DMS53 (cell line): ENCODE results near the gene DLGAP3.
A peak's percentile ranks its signal among the peaks of the same experiment; 100 is the strongest.

Experiments used
- DNase-seq: peaks from one replicate; lab custom pipeline; 2025; lab: John Stamatoyannopoulos, UW

The DLGAP3 gene

GRCh38 chr1:34900775-34901502 lies 28.5 kb downstream of the DLGAP3 start:
- no peak for DNase-seq

DNA sequence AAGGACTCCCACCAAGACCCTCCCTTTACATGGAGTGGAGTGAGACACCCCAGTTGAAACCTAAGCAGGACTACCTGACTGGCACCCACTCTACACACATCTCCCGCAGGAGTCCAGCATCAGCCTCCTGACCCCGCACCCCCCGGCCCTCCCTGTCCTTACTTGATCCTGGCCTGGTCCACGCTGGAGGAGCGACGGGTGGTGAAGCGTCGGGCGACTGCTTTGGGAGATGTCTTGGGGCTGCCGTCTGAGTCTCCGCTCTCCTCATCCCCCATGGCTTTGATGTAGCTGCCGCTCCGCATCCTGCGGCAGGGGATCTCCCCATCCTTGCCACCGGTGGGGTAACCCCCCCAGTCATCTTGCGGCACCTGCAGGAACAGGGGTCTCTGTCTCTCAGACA lies 29.5 kb downstream of the DLGAP3 start:
- no peak for DNase-seq

- DNase-seq = no peak
Observed at GRCh38 chr1:34899471-34899870, 30.0 kb downstream of the DLGAP3 start.

- DNase-seq = no peak
Observed at GRCh38 chr1:34898330-34898761, 31.1 kb downstream of the DLGAP3 start.

- no peak for DNase-seq
Observed at GRCh38 chr1:34896612-34897011, 32.8 kb downstream of the DLGAP3 start.

DNA sequence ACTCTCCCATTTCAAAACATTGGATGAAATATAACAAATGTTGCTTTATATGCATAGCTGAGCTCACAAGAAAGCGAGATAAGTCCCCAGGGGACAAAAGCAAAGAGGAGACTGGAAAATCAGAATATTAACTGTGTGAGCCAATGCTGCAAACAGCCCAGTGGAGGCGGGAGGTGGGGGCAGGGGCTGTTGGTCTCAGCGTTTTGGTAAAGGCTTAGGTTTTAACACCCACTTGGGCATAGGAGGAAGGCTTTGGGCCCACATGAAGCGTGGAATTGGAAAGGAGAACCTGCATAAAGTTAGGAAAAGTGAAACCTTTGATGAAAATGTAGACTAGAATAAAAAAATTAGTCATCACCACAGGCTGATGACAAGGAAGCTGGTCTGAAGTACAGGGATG lies 39.7 kb downstream of the DLGAP3 start:
- no peak for DNase-seq

- DNase-seq = no peak
Observed at GRCh38 chr1:34887593-34887992, 41.9 kb downstream of the DLGAP3 start.

DNA sequence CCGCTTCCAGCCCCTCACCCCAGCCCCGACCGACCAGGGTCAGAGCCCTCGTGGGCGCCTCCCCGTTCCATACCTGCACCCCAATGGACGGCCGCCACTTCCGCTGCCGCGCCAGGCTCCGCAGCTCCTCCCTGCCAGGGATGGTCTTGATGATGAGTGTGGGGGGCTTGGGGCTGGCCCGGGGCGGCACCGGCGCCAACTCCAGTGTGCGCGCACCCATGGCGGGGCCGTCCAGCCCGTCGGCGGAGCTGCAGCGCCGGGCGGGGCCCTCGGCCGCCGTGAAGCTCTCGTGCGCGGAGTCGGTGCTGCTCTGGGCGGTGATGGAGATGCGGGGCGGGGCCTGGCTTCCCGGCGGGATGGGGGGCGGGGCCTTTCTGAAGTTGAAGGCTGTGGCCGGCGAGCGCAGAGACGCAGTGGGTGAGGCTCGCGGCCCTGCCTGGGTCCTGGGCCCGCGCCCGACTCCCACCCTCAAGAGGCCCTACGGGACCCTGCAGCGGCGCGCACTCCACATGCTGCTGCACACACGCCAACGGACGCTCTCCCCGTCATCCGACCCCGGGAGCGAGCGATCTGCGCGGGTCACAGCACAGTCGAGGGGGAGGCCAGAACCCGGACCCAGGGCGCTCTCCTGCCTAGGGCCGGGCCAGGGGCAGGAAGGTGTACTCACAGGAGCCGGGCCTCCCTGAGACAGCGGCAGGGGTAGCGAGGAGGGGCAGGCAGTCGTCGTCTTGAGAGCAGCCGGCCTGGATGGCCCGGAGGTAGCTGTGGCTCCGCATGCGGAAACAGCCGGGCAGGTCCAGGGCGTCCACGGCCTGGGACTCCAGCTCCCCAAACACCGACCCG lies 43.8 kb downstream of the DLGAP3 start:
- peak; percentile 87 for DNase-seq

- peak; percentile 64 for DNase-seq
Observed at GRCh38 chr1:34884961-34885360, 44.5 kb downstream of the DLGAP3 start.

GRCh38 chr1:34884536-34884935 lies 44.9 kb downstream of the DLGAP3 start:
- DNase-seq = no peak

- DNase-seq = peak; percentile 83
Observed at GRCh38 chr1:34879230-34879629, 50.2 kb downstream of the DLGAP3 start.

DNA sequence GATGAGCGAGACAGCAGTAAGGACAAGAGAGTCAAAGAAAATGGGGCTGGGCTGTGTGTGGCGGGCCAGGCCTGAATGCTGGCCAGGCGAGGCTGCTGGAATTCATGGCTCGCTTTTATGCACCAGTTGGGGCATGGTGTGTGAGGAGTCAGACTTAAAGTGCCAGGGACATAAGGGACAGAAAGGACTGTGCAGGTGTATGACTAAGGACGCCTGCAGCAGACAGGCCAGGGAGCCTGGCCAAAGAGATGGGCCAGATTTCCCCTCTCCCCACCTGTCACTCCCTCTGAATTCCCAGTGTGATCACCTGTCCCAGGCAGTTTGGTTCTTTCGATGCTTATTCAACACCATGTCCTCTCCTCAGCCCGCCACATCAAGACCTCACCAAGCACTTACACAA lies 53.0 kb downstream of the DLGAP3 start:
- DNase-seq = no peak

DNA sequence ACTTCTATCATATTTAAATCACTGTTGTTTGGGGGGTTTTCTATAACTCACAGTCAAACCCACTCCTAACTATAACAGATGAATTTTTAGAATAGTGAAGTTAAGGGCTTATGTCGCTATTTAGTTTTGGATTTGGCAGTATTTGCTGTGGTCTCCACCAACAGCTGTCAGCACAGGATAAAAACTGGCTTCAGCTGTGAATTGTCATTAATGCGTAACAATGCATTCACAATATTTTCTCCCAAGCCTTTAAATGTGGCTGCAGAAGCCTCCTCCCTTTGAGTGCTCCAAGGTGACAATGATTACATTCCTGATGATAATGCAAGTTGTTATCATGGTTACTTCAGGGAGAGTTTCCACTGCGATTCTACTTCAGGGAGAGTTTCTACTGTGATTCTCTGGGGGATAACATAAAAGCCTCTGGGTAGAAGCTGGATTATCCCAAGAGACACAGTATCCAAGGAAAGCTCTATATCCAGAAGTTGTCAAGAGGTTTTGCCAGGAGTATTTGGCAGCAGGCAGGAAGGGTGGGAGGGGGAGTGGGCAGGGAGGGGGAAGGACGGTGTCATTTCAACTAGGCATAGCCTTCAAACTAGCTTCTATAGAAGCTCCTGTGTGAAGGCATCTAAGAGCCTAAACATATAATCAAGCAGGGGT lies 55.0 kb downstream of the DLGAP3 start:
- no peak for DNase-seq

DNA sequence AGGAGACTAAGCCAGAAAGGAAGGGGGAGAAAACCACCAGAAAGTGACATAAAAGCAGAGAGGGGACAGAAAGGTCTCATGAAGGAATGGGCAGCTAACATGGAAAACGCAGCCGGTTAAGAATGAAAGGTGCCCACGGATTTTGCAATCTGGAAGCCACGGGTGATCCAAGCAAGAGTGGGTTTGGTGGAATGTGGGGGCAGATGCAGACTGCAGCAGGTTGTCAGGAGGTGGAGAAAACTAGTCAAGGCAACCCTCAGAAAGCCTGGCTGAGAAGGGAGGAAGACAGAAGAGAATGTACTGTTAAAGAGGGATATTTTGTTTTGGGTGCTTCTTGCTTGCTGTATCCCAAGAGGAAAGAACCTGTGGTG lies 57.3 kb downstream of the DLGAP3 start:
- DNase-seq = no peak

DNA sequence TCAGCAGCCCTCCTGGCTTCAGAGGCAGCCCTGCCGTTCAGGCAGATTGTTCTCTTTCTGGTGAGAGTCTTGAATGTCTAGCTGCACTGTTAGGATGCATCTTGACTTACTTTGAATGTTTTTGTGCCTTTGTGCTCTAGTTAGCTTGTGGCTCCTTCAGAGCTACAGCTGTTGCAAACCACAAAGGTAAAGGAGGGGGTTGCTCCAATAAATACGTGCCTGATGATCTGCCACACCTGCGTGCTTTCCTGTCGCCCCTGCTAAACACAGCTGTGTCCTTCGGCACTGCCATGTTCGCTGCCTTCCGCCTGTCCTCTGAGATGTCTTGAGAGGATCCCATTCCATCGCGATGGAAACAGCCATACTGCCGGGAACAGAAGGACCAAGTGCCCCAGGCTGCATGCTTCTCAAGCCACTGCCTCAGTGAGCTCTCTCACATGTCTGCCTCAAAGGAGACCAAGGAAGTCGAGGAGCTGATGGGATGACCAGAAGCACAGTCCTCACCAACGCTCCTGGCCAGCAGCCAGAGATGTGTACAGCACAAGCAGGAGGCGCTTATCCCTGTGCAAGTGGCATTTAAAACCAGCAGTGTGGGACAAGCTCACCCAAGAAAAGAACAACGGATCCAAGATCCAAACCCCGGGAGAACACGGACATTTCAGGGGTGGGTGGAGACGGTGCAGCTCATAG lies 57.9 kb downstream of the DLGAP3 start:
- DNase-seq = no peak

DNA sequence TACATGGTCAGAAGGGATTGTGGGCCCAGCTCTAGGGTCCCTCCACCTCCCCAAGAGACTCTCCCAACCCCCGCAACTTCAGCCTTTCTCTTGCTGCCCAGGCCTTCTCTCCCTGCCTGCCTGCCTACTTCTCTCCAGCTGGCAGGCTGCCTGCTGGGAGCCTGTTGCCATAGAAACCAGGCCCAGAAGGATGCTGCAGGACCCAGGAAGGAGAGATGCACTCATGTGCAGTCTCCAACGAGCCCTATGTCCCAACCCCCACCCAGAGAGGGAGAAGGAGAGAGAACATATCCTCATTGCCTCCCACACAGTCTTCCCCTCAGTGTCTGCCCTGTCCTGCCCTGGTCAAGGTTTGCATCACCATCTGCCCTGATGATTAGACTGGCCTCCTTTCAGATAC lies 59.1 kb downstream of the DLGAP3 start:
- peak; percentile 34 for DNase-seq

DNA sequence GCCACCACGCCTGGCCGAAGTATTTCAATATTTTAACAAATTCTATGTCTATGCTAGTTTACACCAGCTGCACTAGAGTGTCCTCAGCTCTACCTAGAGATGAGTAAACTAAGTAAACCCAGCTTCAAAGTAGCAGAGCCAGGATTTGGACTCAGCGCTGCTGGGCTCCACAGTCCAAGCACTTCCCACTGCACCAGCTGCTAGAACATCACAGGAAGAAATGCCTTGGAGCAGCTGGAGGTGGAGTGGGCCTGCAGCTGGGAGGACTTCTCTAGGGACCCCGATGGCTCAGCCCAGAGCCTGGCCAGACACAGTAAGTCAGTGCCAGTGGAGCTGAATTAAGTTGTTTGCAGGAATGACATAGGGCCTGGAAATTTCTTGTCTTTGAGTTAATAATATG lies 59.7 kb downstream of the DLGAP3 start:
- no peak for DNase-seq

- peak; percentile 22 for DNase-seq
Observed at GRCh38 chr1:34868230-34869049, 61.0 kb downstream of the DLGAP3 start.

GRCh38 chr1:34867415-34867814 lies 62.0 kb downstream of the DLGAP3 start:
- DNase-seq = peak; percentile 28

- no peak for DNase-seq
Observed at GRCh38 chr1:34866762-34867109, 62.7 kb downstream of the DLGAP3 start.

DNA sequence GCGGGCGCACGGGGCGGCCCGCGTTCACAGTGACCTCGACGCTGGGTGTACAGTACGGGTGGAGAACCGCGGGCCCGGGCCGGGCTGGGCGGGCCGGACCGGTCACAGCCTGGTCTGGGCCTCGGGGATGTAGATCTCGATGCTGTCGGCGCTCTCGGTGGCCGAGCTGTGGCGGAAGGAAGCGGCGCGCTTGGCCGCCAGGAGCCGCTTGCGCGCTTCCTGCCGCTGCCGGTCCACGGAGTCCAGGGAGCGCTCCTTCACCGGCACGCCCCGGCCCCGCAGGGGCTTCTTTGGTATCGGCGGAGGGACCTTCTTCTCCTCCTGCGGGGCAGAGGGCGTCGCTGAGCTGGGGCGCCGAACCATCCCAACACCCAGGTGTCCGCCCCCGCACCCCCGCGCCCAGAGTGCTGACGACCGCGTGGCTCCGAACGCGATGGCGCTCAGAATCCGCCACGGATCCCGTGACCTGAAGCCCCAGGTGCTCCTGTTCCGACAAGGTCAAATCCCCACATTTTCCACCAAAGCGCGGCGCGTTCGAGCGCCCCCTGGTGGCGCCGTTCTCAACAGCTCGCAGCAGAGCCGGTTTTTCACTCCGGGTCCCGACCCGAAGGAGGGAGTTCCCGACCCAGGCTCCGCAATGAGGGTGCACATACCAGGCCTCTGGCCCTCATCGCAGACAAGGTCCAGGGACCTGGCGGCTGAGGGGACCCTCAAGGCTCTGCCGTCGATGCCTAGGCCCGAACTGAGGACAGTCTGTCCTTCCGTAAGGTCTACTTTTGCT lies 63.3 kb downstream of the DLGAP3 start:
- DNase-seq = peak; percentile 93
